ENCODE results near the gene ARL2BP.

Gene ARL2BP

GRCh38 chr16:57283214-57283958 is 38.3 kb downstream of the ARL2BP start:
- DNase-seq (ENCODE audit: low spot score) = no peak

- no peak for DNase-seq (ENCODE audit: low spot score)
These were observed 38.8 kb downstream of the ARL2BP start for GRCh38 chr16:57283959-57284208.

GRCh38 chr16:57284209-57284951 is 39.3 kb downstream of the ARL2BP start, which contains the start of gene PLLP:
Gene PLLP, minus strand, starts transcription at chr16:57284672. Its CDS starts 132 bp downstream, at chr16:57284540.
- peak; percentile 67 for DNase-seq (ENCODE audit: low spot score)

- no peak for DNase-seq (ENCODE audit: low spot score)
These were observed 39.9 kb downstream of the ARL2BP start for GRCh38 chr16:57284952-57285363.

GRCh38 chr16:57285379-57285778 is 40.3 kb downstream of the ARL2BP start:
- no peak for DNase-seq (ENCODE audit: low spot score)

- DNase-seq (ENCODE audit: low spot score) = no peak
These were observed 44.6 kb downstream of the ARL2BP start for GRCh38 chr16:57289391-57290257.

- no peak for DNase-seq (ENCODE audit: low spot score)
These were observed 52.8 kb downstream of the ARL2BP start for GRCh38 chr16:57297856-57298255.

GRCh38 chr16:57299009-57299718 is 54.1 kb downstream of the ARL2BP start:
- DNase-seq (ENCODE audit: low spot score) = peak; percentile 76

GRCh38 chr16:57299719-57300386 is 54.8 kb downstream of the ARL2BP start:
- peak; percentile 89 for DNase-seq (ENCODE audit: low spot score)

GRCh38 chr16:57300387-57301125 is 55.5 kb downstream of the ARL2BP start:
- DNase-seq (ENCODE audit: low spot score) = peak; percentile 97

- no peak for DNase-seq (ENCODE audit: low spot score)
These were observed 56.2 kb downstream of the ARL2BP start for GRCh38 chr16:57301126-57301817.

Data from GM03348 (cell line).